HG02852 (cell line): Measurements from ENCODE around the gene HPS6.

Source experiments
- ATAC-seq: cut with Tn5 transposase; IDR thresholded peaks from one replicate; pipeline ENCODE4 v1.9.1; 2021; ENCODE audit warnings: mild to moderate bottlenecking, moderate library complexity; ENCODE audit not compliant: unreplicated experiment

HPS6 gene

DNA sequence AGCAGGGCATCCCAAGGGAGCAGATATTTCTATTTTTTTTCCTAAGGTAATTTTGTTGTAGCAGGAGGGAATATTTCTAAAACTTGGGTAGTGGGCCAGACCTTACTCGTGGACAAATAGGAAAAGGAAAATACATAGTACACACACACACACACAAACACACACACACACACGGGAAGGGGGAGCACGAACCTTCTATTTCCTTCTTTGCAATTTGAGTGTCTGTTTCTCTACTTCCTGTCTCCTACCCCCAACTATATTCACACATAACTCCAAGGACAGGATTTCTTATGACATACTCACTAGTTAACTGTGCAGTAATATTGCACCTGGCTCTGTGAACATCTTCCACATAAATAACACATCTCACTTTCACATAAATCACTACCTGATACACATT, 50.6 kb downstream of the HPS6 start:
- ATAC-seq = no peak

DNA sequence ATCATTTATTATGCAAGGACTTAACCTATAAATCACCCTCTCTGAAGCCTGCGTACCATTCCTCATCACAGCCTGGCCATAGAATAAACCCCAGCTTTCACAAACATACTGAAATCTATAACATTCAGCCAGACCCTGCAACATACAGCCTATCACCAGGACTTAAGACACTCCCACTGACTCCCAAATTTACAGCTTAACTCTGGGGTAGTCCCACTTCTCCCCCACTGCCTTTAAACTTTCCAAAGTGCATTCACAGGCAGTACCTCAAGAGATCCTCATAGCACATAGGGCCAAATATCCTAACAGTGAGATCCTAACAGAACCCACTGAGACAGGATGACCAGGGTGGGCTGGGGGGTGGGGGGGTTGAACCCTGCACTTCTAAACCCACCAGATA, 51.5 kb downstream of the HPS6 start:
- no peak for ATAC-seq
